ENCODE measurements around the gene ZNF324.

Gene ZNF324

DNA sequence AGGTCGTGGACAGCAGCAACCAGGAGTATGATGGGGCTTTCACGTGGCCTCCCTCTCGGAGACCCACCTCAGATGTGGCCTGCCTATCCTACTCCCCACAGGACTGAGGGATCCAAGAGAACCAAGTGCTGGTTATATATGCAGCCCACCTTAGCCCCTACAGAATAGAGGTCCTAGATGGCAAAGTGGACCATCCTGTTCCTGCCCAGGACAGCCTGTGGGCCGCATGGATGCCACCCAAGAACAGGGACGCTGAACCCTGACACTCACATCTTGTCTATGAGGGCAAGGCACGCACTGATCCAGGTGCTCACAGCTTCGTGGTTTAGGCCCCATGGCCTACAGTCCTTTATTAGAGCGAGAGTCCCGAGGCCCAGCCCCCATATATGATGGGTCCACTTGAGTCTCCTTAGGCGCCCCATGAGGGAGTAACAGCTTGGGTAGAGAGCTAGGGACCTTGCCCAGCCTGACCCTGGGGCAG lies 46.4 kb downstream of the ZNF324 start:
- TF ChIP-seq, protein P1, sequence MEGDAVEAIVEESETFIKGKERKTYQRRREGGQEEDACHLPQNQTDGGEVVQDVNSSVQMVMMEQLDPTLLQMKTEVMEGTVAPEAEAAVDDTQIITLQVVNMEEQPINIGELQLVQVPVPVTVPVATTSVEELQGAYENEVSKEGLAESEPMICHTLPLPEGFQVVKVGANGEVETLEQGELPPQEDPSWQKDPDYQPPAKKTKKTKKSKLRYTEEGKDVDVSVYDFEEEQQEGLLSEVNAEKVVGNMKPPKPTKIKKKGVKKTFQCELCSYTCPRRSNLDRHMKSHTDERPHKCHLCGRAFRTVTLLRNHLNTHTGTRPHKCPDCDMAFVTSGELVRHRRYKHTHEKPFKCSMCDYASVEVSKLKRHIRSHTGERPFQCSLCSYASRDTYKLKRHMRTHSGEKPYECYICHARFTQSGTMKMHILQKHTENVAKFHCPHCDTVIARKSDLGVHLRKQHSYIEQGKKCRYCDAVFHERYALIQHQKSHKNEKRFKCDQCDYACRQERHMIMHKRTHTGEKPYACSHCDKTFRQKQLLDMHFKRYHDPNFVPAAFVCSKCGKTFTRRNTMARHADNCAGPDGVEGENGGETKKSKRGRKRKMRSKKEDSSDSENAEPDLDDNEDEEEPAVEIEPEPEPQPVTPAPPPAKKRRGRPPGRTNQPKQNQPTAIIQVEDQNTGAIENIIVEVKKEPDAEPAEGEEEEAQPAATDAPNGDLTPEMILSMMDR (conservative IDR thresholded peaks at IDR 0.05; ENCODE audit: low read depth) = no peak
- peak overlapping the region; percentile 77 for H3K27ac ChIP-seq
- POLR2A ChIA-PET (ENCODE audit: low non-redundant PET) = interaction anchor here (0.6 to 1.7 kb wide), 3 partner anchors 13 to 42 kb away, joined by 3 to 5 read pairs (median 3); partner anchors contain the start of gene CHMP2A
- CTCF ChIA-PET = interaction anchor here (0.7 kb wide), 1 partner anchor 61 kb away, joined by 3 read pairs; no protein-coding TSS in a partner anchor
- no peak for DNase-seq (ENCODE audit: low spot score)

GRCh38 chr19:58513694-58514563 lies 47.0 kb downstream of the ZNF324 start:
- POLR2A ChIA-PET (ENCODE audit: low non-redundant PET) = interaction anchor here (0.6 to 1.7 kb wide), 3 partner anchors 14 to 41 kb away, joined by 3 to 5 read pairs (median 3); partner anchors contain the start of gene CHMP2A
- H3K27ac ChIP-seq = peak overlapping the region; percentile 77
- CTCF ChIA-PET = interaction anchor here (0.6 to 0.7 kb wide), 6 partner anchors 14 to 292 kb away, joined by 3 to 4 read pairs (median 3); partner anchors contain the start of gene TRIM28
- peak; percentile 76 for DNase-seq (ENCODE audit: low spot score)
- TF ChIP-seq, protein P1 (conservative IDR thresholded peaks at IDR 0.05; ENCODE audit: low read depth) = peak; percentile 96

GRCh38 chr19:58514564-58515022 lies 47.7 kb downstream of the ZNF324 start:
- peak overlapping the region; percentile 77 for H3K27ac ChIP-seq
- CTCF ChIA-PET = interaction anchor here (0.6 to 0.7 kb wide), 5 partner anchors 14 to 293 kb away, joined by 3 to 4 read pairs (median 3); partner anchors contain the start of gene TRIM28
- POLR2A ChIA-PET (ENCODE audit: low non-redundant PET) = interaction anchor here (0.9 to 1.7 kb wide), 2 partner anchors 14 to 40 kb away, joined by 3 to 5 read pairs; partner anchors contain the start of gene CHMP2A
- TF ChIP-seq, protein P1 (conservative IDR thresholded peaks at IDR 0.05; ENCODE audit: low read depth) = no peak
- DNase-seq (ENCODE audit: low spot score) = no peak

DNA sequence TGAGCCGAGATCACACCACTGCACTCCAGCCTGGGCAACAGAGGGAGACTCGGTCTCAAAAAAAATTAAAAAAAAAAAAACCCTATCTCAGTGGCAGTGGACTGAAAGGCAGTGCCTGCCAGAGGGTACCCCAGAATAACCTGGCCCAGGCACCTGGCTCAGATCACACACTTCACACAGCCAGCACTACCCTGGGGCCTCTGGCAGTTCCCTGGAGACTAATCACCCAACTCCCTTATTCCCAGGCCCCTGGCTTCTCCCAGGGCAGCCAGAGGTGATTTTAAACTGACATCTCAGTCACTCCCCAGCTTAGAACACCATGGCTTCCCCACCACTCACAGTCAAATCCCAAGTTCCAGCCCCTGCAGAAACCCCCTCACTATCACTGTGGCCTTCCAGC lies 48.4 kb downstream of the ZNF324 start:
- ChIA-PET CTCF (no interaction called here), POLR2A (ENCODE audit: low non-redundant PET) (interaction anchor here (0.5 kb wide), 1 partner anchor 26 kb away, joined by 4 read pairs; no protein-coding TSS in a partner anchor)
- no peak for DNase-seq (ENCODE audit: low spot score)
- peak overlapping the region; percentile 77 for H3K27ac ChIP-seq
- TF ChIP-seq, protein P1 (conservative IDR thresholded peaks at IDR 0.05; ENCODE audit: low read depth) = no peak

DNA sequence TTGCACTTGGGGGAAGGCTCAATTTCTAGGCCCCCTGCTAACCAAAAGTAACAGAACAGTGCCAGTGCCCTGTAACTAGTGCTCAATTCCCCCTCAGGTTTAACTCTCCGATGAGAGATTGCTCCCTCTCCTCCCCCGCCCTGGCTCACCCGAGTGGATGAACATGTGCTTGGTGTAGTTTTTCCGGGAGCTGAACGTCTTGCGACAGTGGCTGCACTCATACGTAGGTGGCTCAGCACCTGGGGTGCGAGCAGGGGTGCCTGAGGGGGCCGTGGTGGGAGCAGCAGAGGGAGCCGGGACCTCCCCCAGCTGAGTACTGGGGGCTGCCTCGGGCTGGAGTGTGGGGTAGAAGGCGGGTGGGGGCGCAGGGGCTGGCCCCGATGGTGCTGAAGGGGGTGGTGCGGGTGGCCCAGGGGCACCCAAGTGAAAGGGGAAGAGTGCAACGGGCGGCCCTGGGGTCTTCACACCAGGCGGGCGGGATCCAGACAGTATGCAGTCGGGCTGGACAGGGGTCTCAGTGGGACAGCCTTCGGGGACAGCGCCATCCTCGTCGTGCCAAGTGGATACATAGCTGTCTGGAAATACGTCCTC lies 49.5 kb downstream of the ZNF324 start:
- peak overlapping the region; percentile 77 for H3K27ac ChIP-seq
- DNase-seq (ENCODE audit: low spot score) = no peak
- CTCF ChIA-PET = interaction anchor here (0.7 kb wide), 1 partner anchor 289 kb away, joined by 3 read pairs; no protein-coding TSS in a partner anchor
- TF ChIP-seq, protein P1 (conservative IDR thresholded peaks at IDR 0.05; ENCODE audit: low read depth) = no peak
- POLR2A ChIA-PET (ENCODE audit: low non-redundant PET) = no interaction called here
